Subcutaneous abdominal adipose tissue (tissue), 5 donors: ENCODE measurements around the gene NRF1.
A peak's percentile ranks its signal among the peaks of the same experiment; 100 is the strongest.

Experiments used
- H3K27ac ChIP-seq: one replicate; pipeline ENCODE4 v1.7.0; 2013; ENCODE audit warnings: low read depth, mild to moderate bottlenecking, inconsistent platforms, low read length, moderate library complexity
- H3K27me3 ChIP-seq, 5 donors: one replicate each; pipeline ENCODE4 v1.7.0; 2013; ENCODE audit warnings: low read length in 5 of 5, inconsistent platforms in 1 of 5; ENCODE audit not compliant: control insufficient read depth in 5 of 5, insufficient read depth in 4 of 5
- H3K36me3 ChIP-seq, 5 donors: one replicate each; pipeline ENCODE4 v1.7.0; 2013; ENCODE audit warnings: low read length in 5 of 5; ENCODE audit not compliant: control insufficient read depth in 5 of 5, insufficient read depth in 5 of 5
- H3K4me1 ChIP-seq, 5 donors: one replicate each; pipeline ENCODE4 v1.7.0; 2013; ENCODE audit warnings: low read length in 5 of 5, mild to moderate bottlenecking in 3 of 5, moderate library complexity in 1 of 5; ENCODE audit not compliant: control insufficient read depth in 5 of 5, insufficient read depth in 5 of 5
- H3K4me3 ChIP-seq, 5 donors: one replicate each; pipeline ENCODE4 v1.7.0; 2013; ENCODE audit warnings: low read length in 5 of 5, low read depth in 1 of 5
- H3K9ac ChIP-seq, 5 donors: one replicate each; pipeline ENCODE4 v1.7.0; 2013; ENCODE audit warnings: low read length in 5 of 5, mild to moderate bottlenecking in 4 of 5, moderate library complexity in 3 of 5
- H3K9me3 ChIP-seq, 5 donors: one replicate each; pipeline ENCODE4 v1.7.0; 2013; ENCODE audit warnings: low read length in 5 of 5; ENCODE audit not compliant: control insufficient read depth in 5 of 5
- donor health status: healthy.
- donor health status: healthy.
- donor health status: healthy.
- donor health status: healthy.
- donor health status: healthy.

The NRF1 gene

DNA sequence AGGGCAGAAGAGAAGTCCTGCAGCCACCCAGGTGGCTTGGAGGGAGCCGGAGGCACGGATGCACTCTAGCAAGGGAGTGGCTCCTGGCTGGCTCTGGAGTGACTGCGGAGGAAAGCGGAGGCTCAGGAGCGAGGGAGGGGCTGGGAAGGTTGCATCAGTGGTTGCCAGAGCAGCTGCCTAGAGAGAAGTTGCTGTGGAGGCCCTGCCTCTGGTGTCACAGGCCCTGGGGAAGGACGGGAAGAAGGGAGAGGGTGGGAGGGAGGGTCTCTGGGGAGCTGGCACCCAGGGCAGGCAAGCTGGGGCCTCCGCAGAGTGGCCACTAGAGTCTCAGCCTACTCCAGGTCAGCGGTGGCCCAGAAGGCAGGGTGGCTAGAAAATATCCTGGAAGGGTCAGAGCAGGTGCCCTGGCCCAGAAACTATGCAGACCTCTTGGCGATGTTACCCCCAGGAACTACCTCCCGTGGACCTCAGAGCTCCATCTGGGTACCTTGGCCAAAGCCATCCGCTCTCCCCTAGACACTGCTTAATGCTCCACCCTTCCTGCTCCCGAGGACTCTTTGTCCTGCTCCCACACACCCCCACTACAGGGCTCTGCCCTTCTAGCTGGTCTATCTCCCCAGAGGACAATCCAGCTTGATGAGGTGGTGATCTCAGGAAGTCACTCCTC lies 164.3 kb downstream of the NRF1 start:
- H3K27me3 ChIP-seq, result peaks cover 28 to 60% (median 50%) of the 10 kb centered on the region in 5 donors

DNA sequence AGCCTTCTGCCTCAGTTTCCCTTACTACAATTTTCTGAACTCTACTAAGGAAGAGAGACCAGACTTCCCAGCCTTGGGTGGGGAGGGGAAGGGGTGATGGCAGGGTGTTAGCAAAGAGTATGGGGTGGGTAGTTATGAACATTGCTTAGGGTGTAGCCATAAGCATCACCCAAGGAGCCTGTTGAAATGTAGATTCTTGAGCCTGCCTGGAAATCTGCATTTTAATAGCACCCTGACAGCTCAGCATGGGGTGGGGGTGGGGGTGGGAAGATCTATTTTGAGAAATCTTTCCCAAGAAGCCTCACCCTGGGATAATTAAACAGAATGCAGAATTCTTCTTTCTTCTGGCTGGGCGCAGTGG lies 164.8 kb downstream of the NRF1 start:
- peaks cover 32 to 63% (median 55%) of the 10 kb centered on the region in 5 donors for H3K27me3 ChIP-seq

More for the DNA sequence above, 164.3 kb downstream of the NRF1 start:
- Histone ChIP-seq H3K9ac (no peak overlapping the region), H3K36me3 (no peaks in the 10 kb centered on the region), H3K4me1 (peaks cover 0 to 30% (median 20%) of the 10 kb centered on the region in 5 donors), H3K9me3 (no peaks in the 10 kb centered on the region), H3K27ac (no peak overlapping the region), H3K4me3 (no peak overlapping the region)

DNA sequence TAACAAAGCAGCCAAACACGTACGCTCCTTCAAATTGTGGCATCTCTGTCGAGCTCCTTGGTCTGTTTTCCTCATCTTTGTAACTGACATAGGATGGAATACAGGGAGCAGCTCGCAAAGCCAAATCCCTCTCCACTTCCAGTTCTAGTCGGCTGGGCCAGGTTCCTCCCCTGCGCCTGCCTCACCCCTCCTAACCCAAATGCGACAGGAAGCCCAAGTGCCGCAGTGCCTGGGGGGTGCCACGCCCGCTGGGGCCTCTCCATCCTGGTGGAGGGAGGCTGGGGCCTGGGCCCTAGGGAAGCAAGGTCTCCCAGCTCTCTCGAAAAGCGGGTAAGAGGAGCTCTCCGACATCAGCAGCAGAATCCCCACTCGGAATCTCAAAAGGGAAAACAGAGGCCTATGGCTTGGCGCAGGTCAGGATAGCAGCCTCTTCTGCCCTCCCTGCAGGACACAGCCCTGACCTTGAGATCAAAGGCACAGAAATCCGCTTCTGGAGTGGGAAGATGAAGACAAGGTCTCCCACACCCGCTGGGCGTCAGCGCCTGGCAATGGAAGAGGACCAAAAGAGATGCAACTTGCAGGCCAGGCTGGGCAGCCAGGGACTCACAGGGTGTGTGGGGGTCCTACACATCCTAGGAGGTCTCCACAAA lies 165.8 kb downstream of the NRF1 start:
- Histone ChIP-seq H3K4me3 (no peak overlapping the region), H3K4me1 (peaks cover 0 to 40% (median 34%) of the 10 kb centered on the region in 5 donors), H3K9me3 (no peaks in the 10 kb centered on the region), H3K27ac (no peak overlapping the region), H3K9ac (no peak overlapping the region), H3K36me3 (no peaks in the 10 kb centered on the region), H3K27me3 (peaks cover 37 to 68% (median 63%) of the 10 kb centered on the region in 5 donors)

More for the DNA sequence above, 164.8 kb downstream of the NRF1 start:
- H3K4me1 ChIP-seq, result peaks cover 0 to 30% (median 24%) of the 10 kb centered on the region in 5 donors
- no peak overlapping the region for H3K27ac ChIP-seq
- no peaks in the 10 kb centered on the region for H3K36me3 ChIP-seq
- no peak overlapping the region for H3K9ac ChIP-seq
- H3K4me3 ChIP-seq, result no peak overlapping the region
- no peaks in the 10 kb centered on the region for H3K9me3 ChIP-seq

DNA sequence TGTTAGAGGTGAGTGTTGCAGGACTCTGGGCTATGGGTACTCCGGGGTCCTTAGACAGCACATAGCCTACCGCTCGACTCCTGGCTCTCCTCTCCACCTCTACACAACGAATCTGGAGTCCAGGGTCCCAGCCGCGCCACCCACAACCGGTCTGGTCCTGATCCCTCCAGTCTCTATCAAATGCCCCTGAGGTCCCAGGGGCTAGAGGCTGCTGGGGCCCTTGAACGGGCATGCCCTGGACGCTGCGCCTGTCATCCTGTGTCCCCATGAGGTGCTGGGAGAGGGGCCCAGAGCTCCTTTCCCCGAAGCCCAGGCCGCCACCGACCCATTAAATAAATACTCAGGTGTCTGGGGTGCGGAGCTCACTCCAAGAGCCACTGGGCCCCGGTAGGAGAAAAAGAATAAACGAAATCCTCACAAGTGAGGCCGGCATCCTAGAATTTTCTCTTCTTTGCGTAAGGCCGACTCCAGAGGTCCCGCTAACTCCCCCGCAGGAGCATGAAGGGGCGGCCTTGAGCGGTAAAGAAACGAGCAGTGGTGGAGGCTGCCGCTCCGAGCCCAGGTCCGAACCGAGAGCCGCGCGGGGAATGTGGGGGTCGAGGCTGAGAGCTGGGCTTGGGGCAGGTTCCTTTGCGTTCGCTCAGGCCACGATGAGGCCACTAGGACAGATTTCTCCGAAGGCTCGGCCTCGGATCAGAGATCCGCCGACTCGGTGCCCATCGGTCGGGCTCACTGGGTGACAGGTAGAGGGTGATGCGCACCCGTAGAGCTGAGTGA lies 166.7 kb downstream of the NRF1 start:
- H3K4me1 ChIP-seq, result peaks cover under 1 to 48% (median 42%) of the 10 kb centered on the region in 5 donors
- no peak overlapping the region for H3K9ac ChIP-seq
- peaks cover 0 to 2% (median 0%) of the 10 kb centered on the region in 5 donors for H3K9me3 ChIP-seq
- peak overlapping the region in 1 of 5 donors; percentile 55 for H3K4me3 ChIP-seq
- no peaks in the 10 kb centered on the region for H3K36me3 ChIP-seq
- no peak overlapping the region for H3K27ac ChIP-seq
- H3K27me3 ChIP-seq, result peaks cover 46 to 76% (median 66%) of the 10 kb centered on the region in 5 donors

DNA sequence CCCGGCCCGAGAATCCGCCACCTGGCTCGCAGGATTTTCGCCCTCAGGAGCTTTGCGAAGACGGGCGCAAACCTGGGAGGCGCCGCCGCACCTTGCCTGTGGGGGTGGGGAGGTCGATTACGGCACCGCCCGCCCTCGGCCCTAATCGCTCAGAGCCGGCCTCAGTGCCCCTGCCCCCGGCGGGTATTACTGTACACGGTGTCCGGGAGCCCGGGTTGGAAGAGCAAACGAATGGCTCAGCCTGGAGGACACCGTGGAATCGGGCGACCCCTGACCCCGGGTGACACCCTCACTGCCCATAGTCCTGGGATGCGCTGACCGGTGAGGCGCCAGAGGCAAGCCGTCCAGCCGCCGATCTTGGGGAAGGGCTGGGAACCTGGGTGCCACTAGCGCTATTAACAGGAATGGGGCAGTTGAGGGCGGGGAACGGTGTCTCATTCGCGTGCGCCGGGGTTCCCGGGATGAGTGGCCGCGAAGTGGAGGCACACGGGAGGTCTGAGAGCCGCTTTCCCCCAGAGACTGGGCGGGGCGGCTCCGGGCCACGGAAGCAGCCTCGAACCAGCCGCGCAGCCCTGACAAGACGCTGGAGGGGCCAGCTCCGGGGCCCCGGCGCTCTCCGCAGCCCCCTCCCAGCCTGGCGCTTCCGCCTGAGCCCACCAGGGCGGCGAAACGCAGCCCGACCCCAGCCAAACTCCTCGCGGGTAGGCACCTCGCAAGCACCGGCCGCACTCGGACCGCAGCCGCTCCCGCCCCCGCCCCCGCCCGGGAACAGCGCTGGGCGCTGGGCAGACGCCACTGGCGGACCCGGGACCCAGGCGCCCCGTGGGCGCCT lies 167.5 kb downstream of the NRF1 start:
- Histone ChIP-seq H3K36me3 (no peaks in the 10 kb centered on the region), H3K9ac (no peak overlapping the region), H3K4me3 (peak overlapping the region in 3 of 5 donors; percentile 18 to 55 (median 41)), H3K9me3 (peaks cover 0 to 2% (median 0%) of the 10 kb centered on the region in 5 donors), H3K4me1 (peaks cover 2 to 54% (median 47%) of the 10 kb centered on the region in 5 donors), H3K27ac (no peak overlapping the region), H3K27me3 (peaks cover 52 to 82% (median 70%) of the 10 kb centered on the region in 5 donors)

DNA sequence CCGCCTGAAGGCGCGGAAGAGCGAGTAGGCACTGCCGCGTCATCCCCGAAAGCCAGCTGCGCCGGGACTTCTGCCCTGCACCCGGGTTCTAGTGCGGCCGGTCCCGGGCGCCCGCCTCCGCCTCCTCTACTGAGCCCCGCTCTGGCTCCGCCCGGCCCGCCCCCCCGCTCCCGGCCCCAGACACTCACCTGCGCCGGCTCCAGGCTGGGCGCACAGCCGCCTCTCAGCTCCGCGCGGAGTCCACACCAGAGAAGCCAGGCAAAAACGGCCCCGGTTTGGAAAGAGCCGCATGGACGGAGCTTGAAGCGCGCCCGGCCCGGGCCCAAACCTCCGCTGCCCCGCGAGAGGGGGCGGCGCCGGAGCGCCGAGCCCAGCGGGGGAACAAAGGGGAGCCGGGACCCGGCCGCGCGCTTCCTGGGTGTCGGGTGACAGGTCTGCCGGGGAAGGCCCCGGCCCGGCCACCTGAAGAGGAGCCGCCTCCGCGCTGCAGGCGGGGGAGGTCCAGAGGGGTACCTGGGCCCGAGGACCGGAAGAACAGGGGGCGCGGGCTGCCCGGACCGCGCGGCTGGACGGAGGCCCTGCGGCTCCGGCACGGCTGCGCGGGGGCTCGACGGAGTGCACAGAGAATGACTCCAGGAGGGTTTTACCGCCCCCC lies 168.2 kb downstream of the NRF1 start:
- H3K36me3 ChIP-seq, result no peaks in the 10 kb centered on the region
- peaks cover 0 to 2% (median 0%) of the 10 kb centered on the region in 5 donors for H3K9me3 ChIP-seq
- no peak overlapping the region for H3K27ac ChIP-seq
- H3K9ac ChIP-seq, result no peak overlapping the region
- H3K4me3 ChIP-seq, result peak overlapping the region in 3 of 5 donors; percentile 18 to 55 (median 41)
- H3K27me3 ChIP-seq, result peaks cover 57 to 82% (median 77%) of the 10 kb centered on the region in 5 donors
- peaks cover 2 to 59% (median 50%) of the 10 kb centered on the region in 5 donors for H3K4me1 ChIP-seq

DNA sequence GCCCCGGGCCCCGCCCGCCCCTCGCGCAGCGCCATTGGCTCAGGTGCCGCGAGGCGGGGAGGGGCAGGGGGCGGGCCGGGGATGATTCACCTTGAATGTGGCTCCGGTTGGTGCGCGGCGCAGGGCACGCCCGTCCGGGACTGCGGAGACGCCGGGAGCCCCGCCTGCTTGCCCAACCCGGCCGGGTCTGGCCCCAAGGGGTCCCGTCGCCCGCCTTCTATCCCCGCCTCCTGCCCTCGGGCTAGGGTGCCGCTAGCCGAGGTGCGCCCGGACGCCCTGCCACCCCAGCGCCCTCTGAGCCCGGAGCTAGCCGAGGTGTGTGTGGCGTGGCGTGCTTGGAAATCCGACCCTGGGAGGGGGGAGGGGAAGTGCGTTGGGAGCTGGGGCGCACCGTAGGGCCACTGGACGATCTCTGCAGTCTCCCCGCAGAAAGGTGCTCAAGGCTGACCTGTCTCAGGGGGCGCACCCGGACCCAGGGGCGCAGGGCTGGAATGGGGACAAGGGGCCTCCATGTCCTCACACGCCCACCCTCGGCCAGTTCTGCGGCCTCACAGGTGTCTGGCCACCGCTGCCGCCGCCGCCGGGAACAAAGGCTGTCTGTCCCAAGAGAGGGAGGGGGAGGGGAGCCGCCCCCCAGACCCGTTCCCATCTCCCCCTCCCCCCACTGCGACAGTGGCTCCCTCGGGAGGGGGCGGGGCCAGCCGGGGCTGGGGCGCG lies 168.9 kb downstream of the NRF1 start:
- H3K4me1 ChIP-seq, result peaks cover 2 to 66% (median 57%) of the 10 kb centered on the region in 5 donors
- H3K36me3 ChIP-seq, result no peaks in the 10 kb centered on the region
- peak overlapping the region in 4 of 5 donors; percentile 17 to 64 (median 52) for H3K4me3 ChIP-seq
- H3K27me3 ChIP-seq, result peaks cover 61 to 82% (median 80%) of the 10 kb centered on the region in 5 donors
- no peak overlapping the region for H3K27ac ChIP-seq
- no peak overlapping the region for H3K9ac ChIP-seq
- peaks cover 0 to 2% (median 0%) of the 10 kb centered on the region in 5 donors for H3K9me3 ChIP-seq

DNA sequence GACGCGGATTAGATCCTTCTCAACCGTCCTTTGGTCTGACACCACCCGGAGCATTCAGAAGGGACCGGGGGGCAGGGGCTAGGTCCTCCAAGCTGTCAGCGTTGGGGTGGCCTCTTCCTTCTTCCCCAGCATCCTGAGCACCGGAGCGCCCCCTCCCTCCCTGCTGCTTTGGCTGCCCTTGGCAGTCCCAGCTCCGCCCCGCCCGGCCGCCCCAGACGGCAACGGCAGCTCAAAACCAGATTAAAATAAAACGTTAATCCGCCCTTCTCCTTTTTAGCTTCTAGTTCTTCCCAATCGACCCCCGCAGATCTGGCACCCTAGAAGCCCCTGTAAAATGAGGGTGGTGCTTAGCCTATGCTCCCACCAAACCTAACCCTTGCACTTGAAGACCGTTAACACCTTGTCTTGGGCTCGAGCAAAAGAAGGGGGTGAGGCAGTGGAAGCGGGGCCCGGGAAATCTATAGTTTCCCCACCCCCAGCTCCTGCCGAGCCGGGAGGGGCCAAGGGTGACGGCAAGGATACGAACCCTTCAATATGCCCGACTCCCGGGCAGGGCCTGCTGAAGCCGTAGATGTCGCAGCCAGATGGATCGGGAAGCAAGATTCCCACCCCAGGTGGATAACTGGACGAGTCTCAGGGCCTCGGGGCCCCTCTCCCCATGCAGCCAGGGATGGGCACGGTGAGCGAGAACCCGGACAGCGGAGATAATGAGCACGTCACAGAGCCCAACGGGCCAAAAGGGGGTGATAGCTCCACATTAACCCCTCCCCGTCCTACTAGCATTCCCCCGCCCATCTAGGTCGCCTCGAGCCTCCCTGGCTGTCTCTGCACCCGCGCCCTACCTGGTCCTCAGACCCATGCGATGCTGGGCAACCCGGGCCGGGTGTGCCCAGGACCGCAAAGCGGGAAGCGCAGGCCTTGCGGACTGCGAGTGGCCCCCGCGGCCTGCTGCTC lies 169.7 kb downstream of the NRF1 start:
- H3K36me3 ChIP-seq, result no peaks in the 10 kb centered on the region
- no peak overlapping the region for H3K9ac ChIP-seq
- peak overlapping the region in 2 of 5 donors; percentile 18 to 26 for H3K4me3 ChIP-seq
- peaks cover 0 to 2% (median 0%) of the 10 kb centered on the region in 5 donors for H3K9me3 ChIP-seq
- H3K4me1 ChIP-seq, result peaks cover 2 to 73% (median 64%) of the 10 kb centered on the region in 5 donors
- no peak overlapping the region for H3K27ac ChIP-seq
- peaks cover 67 to 86% (median 80%) of the 10 kb centered on the region in 5 donors for H3K27me3 ChIP-seq
